ENCODE data around the gene QSOX2. TPM values are rescaled to one million over a fixed set of nuclear protein-coding genes. Genes with fewer than 3 reads are reported as not detected.
"Not testable (repeated sequence)": the region's sequence is repeated elsewhere in the genome, so short reads cannot be mapped to it uniquely, and the experiment has no call there.

The QSOX2 gene
- total RNA-seq, 2 donors from 2014 or later: 7.2 to 13.5 TPM

DNA sequence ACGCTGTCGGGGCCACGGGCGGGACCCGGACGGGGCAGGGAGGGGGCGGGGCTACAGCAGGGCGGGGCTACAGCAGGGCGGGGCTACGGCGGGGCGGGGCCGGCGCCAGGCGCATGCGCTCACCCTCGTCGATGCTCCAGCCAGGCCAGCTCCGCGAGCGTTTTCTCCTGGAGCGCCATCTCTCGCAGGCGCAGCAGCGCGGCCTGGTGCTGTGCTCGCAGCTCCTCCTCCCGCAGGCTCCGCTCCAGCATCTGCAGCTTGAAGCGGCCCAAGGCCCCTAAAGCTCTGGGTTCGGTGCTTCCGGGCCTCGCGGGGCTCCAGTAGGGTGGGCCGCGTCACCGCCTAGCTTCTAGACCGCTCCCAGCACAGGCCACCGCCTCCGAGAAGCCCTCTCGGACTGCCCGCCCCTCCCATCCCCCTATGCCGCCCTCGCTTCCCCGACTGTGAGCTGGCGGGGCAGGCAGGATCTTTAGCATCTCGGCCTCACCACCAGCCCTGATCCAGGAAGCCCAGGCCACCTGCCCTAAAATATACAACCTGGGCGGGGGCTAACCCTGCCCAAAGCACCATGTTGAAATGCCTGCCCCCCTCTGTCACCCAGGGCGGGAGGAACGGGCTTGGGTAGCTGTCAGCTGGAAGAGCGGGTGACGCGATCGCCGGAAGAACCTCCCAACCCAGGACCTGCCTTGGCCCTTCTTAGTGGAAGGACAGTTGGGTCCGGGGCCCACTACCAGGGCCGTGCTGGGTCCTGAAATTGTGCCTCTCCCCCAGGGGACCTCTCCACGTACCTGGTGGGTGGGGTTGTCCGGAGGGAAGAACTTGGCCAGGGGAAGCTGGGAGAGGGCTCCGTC is 21.9 kb upstream of the QSOX2 start:
- H3K4me1 ChIP-seq (ENCODE audit: control insufficient read depth in 1 of 2, low read depth in 2 of 2): peaks cover 4 to 8% of the 10 kb centered on the region in 2 donors
- no peaks in the 10 kb centered on the region for H3K27me3 ChIP-seq (replicated peaks; ENCODE audit: insufficient read depth)
- no peak overlapping the region for H3K27ac ChIP-seq
- ATAC-seq (ENCODE audit: insufficient number of reproducible peaks, low FRiP score, low read depth) (no peak), DNase-seq (ENCODE audit: low spot score) (no peak)
- H3K36me3 ChIP-seq: no peaks in the 10 kb centered on the region
- TF ChIP-seq, protein P1, sequence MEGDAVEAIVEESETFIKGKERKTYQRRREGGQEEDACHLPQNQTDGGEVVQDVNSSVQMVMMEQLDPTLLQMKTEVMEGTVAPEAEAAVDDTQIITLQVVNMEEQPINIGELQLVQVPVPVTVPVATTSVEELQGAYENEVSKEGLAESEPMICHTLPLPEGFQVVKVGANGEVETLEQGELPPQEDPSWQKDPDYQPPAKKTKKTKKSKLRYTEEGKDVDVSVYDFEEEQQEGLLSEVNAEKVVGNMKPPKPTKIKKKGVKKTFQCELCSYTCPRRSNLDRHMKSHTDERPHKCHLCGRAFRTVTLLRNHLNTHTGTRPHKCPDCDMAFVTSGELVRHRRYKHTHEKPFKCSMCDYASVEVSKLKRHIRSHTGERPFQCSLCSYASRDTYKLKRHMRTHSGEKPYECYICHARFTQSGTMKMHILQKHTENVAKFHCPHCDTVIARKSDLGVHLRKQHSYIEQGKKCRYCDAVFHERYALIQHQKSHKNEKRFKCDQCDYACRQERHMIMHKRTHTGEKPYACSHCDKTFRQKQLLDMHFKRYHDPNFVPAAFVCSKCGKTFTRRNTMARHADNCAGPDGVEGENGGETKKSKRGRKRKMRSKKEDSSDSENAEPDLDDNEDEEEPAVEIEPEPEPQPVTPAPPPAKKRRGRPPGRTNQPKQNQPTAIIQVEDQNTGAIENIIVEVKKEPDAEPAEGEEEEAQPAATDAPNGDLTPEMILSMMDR (IDR thresholded peaks at IDR 0.05): no peak
- H3K4me3 ChIP-seq: peak overlapping the region; percentile 68
- H3K9me3 ChIP-seq: no peaks in the 10 kb centered on the region

DNA sequence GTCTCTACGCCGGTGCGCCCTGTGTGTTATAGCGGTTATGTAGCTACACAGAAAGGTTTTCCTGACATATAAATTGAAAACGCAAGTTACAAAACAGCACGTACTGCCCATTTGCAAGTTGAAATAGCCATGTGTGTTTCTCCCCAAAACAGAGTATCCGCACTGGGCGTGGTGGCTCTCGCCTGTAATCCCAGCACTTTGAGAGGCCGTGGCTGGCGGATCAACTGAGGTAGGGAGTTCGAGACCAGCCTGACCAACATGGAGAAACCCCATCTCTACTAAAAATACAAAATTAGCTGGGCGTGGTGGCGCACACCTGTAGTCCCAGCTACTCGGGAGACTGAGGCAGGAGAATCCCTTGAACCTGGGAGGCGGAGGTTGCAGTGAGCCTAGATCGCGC is 21.0 kb upstream of the QSOX2 start:
- H3K4me1 ChIP-seq (ENCODE audit: control insufficient read depth in 1 of 2, low read depth in 2 of 2); H3K27ac ChIP-seq; DNase-seq (ENCODE audit: low spot score); ATAC-seq (ENCODE audit: insufficient number of reproducible peaks, low FRiP score, low read depth); H3K36me3 ChIP-seq; H3K27me3 ChIP-seq (replicated peaks; ENCODE audit: insufficient read depth); H3K9me3 ChIP-seq: not testable (repeated sequence)
- peak overlapping the region; percentile 68 for H3K4me3 ChIP-seq

DNA sequence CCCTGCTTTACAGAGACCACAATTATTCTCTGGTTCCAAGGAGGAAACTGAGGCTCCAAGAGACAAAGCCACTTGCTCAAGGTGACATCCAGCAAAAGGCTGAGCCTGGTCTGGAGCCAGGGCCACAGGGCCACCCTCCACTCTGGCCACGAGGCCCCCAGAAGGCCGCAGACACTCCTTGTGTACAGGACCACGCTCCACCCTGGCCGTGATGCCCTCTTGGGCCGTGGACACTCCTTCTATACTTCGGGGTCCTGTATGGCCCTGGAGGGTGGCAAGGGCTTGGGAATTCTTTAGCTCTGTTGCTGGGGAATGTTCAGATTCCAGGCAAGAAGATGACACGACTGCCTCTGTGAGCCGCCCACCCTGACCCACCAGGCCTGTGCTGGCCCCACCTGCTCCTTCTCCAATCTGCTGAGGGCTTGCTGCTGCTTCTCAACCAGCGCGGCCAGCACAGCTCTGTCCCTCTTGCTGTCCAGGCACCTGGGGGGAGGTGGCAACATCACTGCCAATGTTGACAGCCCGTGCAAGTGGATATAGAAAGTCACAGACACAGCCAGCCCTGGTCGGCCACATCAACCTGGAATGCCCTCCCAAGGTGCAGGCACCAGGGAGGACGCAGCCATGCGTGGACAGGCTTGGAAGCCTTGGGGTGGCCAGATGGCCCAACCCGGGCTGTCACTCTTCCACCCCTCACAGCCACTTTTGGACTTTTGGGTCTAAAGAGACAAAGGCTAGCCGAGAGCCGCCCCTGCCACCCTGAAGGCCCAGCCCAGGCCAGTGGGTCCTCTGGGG is 20.1 kb upstream of the QSOX2 start:
- H3K9me3 ChIP-seq: no peaks in the 10 kb centered on the region
- H3K27ac ChIP-seq: no peak overlapping the region
- TF ChIP-seq, protein P1 (IDR thresholded peaks at IDR 0.05): no peak
- no peaks in the 10 kb centered on the region for H3K36me3 ChIP-seq
- H3K4me1 ChIP-seq (ENCODE audit: control insufficient read depth in 1 of 2, low read depth in 2 of 2): peaks cover 4 to 8% of the 10 kb centered on the region in 2 donors
- no peaks in the 10 kb centered on the region for H3K27me3 ChIP-seq (replicated peaks; ENCODE audit: insufficient read depth)
- no peak for DNase-seq (ENCODE audit: low spot score)
- ATAC-seq (ENCODE audit: insufficient number of reproducible peaks, low FRiP score, low read depth): no peak
- H3K4me3 ChIP-seq: no peak overlapping the region

DNA sequence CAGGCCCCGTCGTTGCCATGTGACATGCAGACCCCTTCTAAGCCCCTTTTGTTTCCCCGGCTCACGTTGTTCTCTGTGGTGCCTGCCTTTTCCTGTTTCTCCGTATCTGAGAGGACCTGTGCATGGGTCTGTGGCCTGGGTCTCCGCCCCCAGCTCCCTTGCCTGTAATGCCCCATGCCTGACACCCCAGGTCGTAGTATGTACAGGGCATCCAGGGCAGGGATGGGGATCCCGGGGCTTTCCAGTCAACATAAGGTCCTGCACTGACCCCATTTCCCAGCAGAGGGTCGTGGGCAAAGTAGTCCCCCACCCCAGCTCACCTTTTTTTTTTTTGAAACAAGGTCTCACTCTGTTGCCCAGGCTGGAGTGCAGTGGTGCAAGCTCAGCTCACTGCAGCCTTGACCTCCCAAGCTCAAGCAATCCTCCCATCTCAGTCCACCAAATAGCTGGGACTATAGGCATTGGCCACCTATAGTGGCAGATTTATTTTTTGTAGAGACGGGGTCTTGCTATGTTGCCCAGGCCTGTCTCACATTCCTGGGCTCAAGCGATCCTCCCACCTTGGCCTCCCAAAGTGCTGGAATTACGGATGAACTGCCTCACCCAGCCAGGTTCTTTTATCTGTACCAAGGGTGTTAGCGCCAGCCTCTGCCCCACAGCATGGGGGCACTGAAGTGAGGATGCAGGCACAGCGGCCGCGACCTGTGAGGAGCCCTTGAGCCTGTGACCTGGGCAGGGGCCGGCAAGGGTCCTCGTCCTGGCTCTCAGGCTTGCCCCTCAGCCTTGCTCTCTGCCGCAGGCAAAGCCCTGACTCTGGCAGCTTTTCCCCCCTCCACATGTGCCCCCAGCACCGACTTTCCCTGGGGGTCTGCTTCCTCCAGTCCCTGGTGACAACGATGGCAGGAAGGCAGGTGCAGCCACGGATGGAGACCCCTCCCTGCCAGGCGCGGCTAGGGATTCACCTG is 19.1 kb upstream of the QSOX2 start:
- Histone ChIP-seq H3K27me3 (replicated peaks; ENCODE audit: insufficient read depth) (no peaks in the 10 kb centered on the region), H3K4me1 (ENCODE audit: control insufficient read depth in 1 of 2, low read depth in 2 of 2) (peaks cover 4 to 8% of the 10 kb centered on the region in 2 donors), H3K9me3 (no peaks in the 10 kb centered on the region), H3K27ac (no peak overlapping the region), H3K4me3 (no peak overlapping the region), H3K36me3 (no peaks in the 10 kb centered on the region)
- TF ChIP-seq, protein P1 (IDR thresholded peaks at IDR 0.05): no peak
- ATAC-seq (ENCODE audit: insufficient number of reproducible peaks, low FRiP score, low read depth) (no peak), DNase-seq (ENCODE audit: low spot score) (no peak)

DNA sequence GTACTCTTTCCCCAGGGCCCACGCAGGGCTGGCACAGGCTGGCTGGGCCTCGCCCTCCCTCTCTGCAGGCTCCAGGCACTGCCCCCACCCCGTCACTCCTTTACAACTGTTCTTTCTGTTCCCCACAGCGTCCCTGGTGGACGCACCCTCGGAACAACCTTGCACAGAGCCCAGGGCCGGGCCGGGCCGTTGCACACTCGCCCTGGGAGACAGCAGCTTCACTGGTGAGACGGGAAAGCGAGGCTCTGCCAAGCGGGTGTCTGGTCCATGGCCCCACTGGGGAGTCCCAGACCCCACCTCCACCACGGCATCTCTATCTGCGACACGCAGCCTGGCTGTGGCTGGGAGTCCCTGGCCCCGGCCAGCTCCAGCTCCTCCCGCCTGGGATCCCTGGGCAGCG is 18.4 kb upstream of the QSOX2 start:
- DNase-seq (ENCODE audit: low spot score) (no peak), ATAC-seq (ENCODE audit: insufficient number of reproducible peaks, low FRiP score, low read depth) (no peak)
- no peaks in the 10 kb centered on the region for H3K9me3 ChIP-seq
- no peaks in the 10 kb centered on the region for H3K36me3 ChIP-seq
- no peak overlapping the region for H3K4me3 ChIP-seq
- TF ChIP-seq, protein P1 (IDR thresholded peaks at IDR 0.05): no peak
- peaks cover 4 to 8% of the 10 kb centered on the region in 2 donors for H3K4me1 ChIP-seq (ENCODE audit: control insufficient read depth in 1 of 2, low read depth in 2 of 2)
- H3K27ac ChIP-seq: no peak overlapping the region
- no peaks in the 10 kb centered on the region for H3K27me3 ChIP-seq (replicated peaks; ENCODE audit: insufficient read depth)
